Endothelial cell (in vitro differentiated cells): ENCODE data around the gene MEDAG. TPM values are rescaled to one million over a fixed set of nuclear protein-coding genes. Genes with fewer than 3 reads are reported as not detected.

Experiments used
- DNase-seq: peaks from one replicate; pipeline ENCODE4 v3.0.0; 2021; ENCODE audit warnings: low spot score
- H3K27ac Mint-ChIP-seq: one replicate; pipeline ENCODE4 v1.8.0; 2021; ENCODE audit warnings: mixed read lengths, inconsistent platforms; ENCODE audit not compliant: unreplicated experiment
- H3K27me3 Mint-ChIP-seq: one replicate; pipeline ENCODE4 v1.8.0; 2021; ENCODE audit warnings: mild to moderate bottlenecking, moderate library complexity, mixed read lengths, inconsistent platforms; ENCODE audit not compliant: unreplicated experiment
- H3K36me3 Mint-ChIP-seq: one replicate; pipeline ENCODE4 v1.8.0; 2021; ENCODE audit warnings: mild to moderate bottlenecking, low read depth, mixed read lengths, inconsistent platforms; ENCODE audit not compliant: unreplicated experiment
- H3K4me1 Mint-ChIP-seq: one replicate; pipeline ENCODE4 v1.8.0; 2021; ENCODE audit warnings: mild to moderate bottlenecking, mixed read lengths, inconsistent platforms; ENCODE audit not compliant: unreplicated experiment
- H3K4me3 Mint-ChIP-seq: one replicate; pipeline ENCODE4 v1.8.0; 2021; ENCODE audit warnings: mild to moderate bottlenecking, mixed read lengths, inconsistent platforms; ENCODE audit not compliant: unreplicated experiment
- H3K9me3 Mint-ChIP-seq: one replicate; pipeline ENCODE4 v1.8.0; 2021; ENCODE audit warnings: mixed read lengths, inconsistent platforms; ENCODE audit not compliant: unreplicated experiment
- CTCF ChIP-seq: fragments of 200-600 bp; sonication (generic); IDR thresholded peaks from one replicate; pipeline ENCODE4 v1.5.0; 2021; ENCODE audit warnings: antibody characterized with exemption; ENCODE audit not compliant: unreplicated experiment
- total RNA-seq: library from RNA; stranded (reverse); fragmentation: NEBNext Ultra II Directional; extraction: Animal tissue kit (Norgen Biotek cat#: 25700); gene quantifications from one replicate; pipeline ENCODE4 v1.2.1, GENCODE V29; 2021; ENCODE audit not compliant: unreplicated experiment

The MEDAG gene
- total RNA-seq, 1 donor from 2014 or later, result 0.77 TPM

GRCh38 chr13:30936971-30937370, 30.9 kb downstream of the MEDAG start:
- DNase-seq, result no peak
- Mint-ChIP-seq H3K27me3 (peaks cover 3% of the 10 kb centered on the region), H3K27ac (no peak overlapping the region)

GRCh38 chr13:30943881-30944280, 37.8 kb downstream of the MEDAG start:
- Mint-ChIP-seq H3K4me1 (no peaks in the 10 kb centered on the region), H3K27me3 (no peaks in the 10 kb centered on the region), H3K4me3 (no peak overlapping the region), H3K36me3 (no peaks in the 10 kb centered on the region), H3K9me3 (no peaks in the 10 kb centered on the region), H3K27ac (no peak overlapping the region)
- TF ChIP-seq CTCF, result no peak
- no peak for DNase-seq

More at GRCh38 chr13:30936971-30937370, 30.9 kb downstream of the MEDAG start:
- TF ChIP-seq CTCF, result no peak
- Mint-ChIP-seq H3K4me3 (no peak overlapping the region), H3K4me1 (peaks cover 13% of the 10 kb centered on the region), H3K36me3 (no peaks in the 10 kb centered on the region), H3K9me3 (no peaks in the 10 kb centered on the region)

- no peaks in the 10 kb centered on the region for H3K9me3 Mint-ChIP-seq
These were observed 51.3 kb downstream of the MEDAG start for GRCh38 chr13:30957258-30957943.

GRCh38 chr13:30959678-30960077, 53.6 kb downstream of the MEDAG start:
- Mint-ChIP-seq H3K36me3 (no peaks in the 10 kb centered on the region), H3K4me1 (no peaks in the 10 kb centered on the region), H3K9me3 (no peaks in the 10 kb centered on the region), H3K27me3 (peaks cover 3% of the 10 kb centered on the region), H3K27ac (no peak overlapping the region), H3K4me3 (no peak overlapping the region)
- TF ChIP-seq CTCF, result no peak
- DNase-seq, result no peak

More at GRCh38 chr13:30957258-30957943, 51.3 kb downstream of the MEDAG start:
- Mint-ChIP-seq H3K27ac (no peak overlapping the region), H3K4me1 (no peaks in the 10 kb centered on the region), H3K27me3 (peaks cover 3% of the 10 kb centered on the region), H3K36me3 (no peaks in the 10 kb centered on the region), H3K4me3 (no peak overlapping the region)
- TF ChIP-seq CTCF, result no peak
- DNase-seq, result no peak

- no peaks in the 10 kb centered on the region for H3K4me1 Mint-ChIP-seq
These were observed 57.7 kb downstream of the MEDAG start for GRCh38 chr13:30963791-30964190.

More at GRCh38 chr13:30963791-30964190, 57.7 kb downstream of the MEDAG start:
- Mint-ChIP-seq H3K27me3 (no peaks in the 10 kb centered on the region), H3K36me3 (no peaks in the 10 kb centered on the region), H3K27ac (no peak overlapping the region), H3K4me3 (no peak overlapping the region), H3K9me3 (peaks cover 3% of the 10 kb centered on the region)
- no peak for TF ChIP-seq CTCF
- no peak for DNase-seq
